Lung (tissue), 12 donors: ENCODE data around the gene TBC1D22B. TPM values are rescaled to one million over a fixed set of nuclear protein-coding genes. Genes with fewer than 3 reads are reported as not detected.

Experiments
- ATAC-seq: fragments of 200-7000 bp; cut with Tn5 transposase; one replicate; pipeline ENCODE4 v1.9.1; 2020; ENCODE audit warnings: moderate number of reproducible peaks; ENCODE audit not compliant: insufficient read depth, low FRiP score
- DNase-seq, 3 donors: peaks; one replicate each; pipeline ENCODE4 v3.0.0-alpha.2; 2013 to 2017
- H3K27ac ChIP-seq, 2 donors: one replicate each; pipeline ENCODE4 v1.5.1; 2013; ENCODE audit warnings: mild to moderate bottlenecking in 2 of 2, moderate library complexity in 2 of 2, control low read depth in 1 of 2, inconsistent platforms in 1 of 2, low read depth in 1 of 2, low read length in 1 of 2
- H3K27me3 ChIP-seq, 3 donors: one replicate each; pipeline ENCODE4 v1.5.1; 2013; ENCODE audit warnings: low read length in 2 of 3; ENCODE audit not compliant: control insufficient read depth in 3 of 3, insufficient read depth in 3 of 3
- H3K36me3 ChIP-seq, 4 donors: one replicate each; pipeline ENCODE4 v1.5.1; 2013; ENCODE audit warnings: low read length in 4 of 4, mild to moderate bottlenecking in 1 of 4, moderate library complexity in 1 of 4; ENCODE audit not compliant: control insufficient read depth in 4 of 4, insufficient read depth in 4 of 4
- H3K4me1 ChIP-seq, 5 donors: one replicate each; pipeline ENCODE4 v1.5.1; 2013; ENCODE audit warnings: low read length in 5 of 5, mild to moderate bottlenecking in 2 of 5, moderate library complexity in 1 of 5; ENCODE audit not compliant: control insufficient read depth in 5 of 5, insufficient read depth in 5 of 5
- H3K4me3 ChIP-seq: one replicate; pipeline ENCODE4 v1.5.1; 2013; ENCODE audit warnings: mild to moderate bottlenecking, control low read depth, moderate library complexity
- H3K9ac ChIP-seq, 2 donors: one replicate each; pipeline ENCODE4 v1.5.1; 2013; ENCODE audit warnings: low read length in 2 of 2, control low read depth in 1 of 2; ENCODE audit not compliant: insufficient read depth in 1 of 2
- H3K9me3 ChIP-seq, 4 donors: one replicate each; pipeline ENCODE4 v1.5.1; 2013; ENCODE audit warnings: low read length in 3 of 4, mild to moderate bottlenecking in 1 of 4, moderate library complexity in 1 of 4; ENCODE audit not compliant: control insufficient read depth in 4 of 4, insufficient read depth in 3 of 4
- WGBS, 2 donors: extraction: QIAGEN DNeasy Blood & Tissue Kit; methylation state at CpG; one replicate each; pipeline ENCODE4 v1.1.7; 2013; 5-methylcytosine and 5-hydroxymethylcytosine counted together
- polyA plus RNA-seq, 2 donors: library from polyadenylated mRNA; stranded (reverse); fragments of 200-250 nt; gene quantifications; one replicate each; pipeline ENCODE4 v1.2.1, GENCODE V29; 2013
- total RNA-seq, 2 donors: library from RNA; depleted of rRNA in 1 of 2; stranded (reverse); fragments of >200 nt in 1 of 2; gene quantifications; one replicate each; pipeline ENCODE4 v1.2.1, GENCODE V29; 2014 to 2021
- TF ChIP-seq, protein P1 (sequence below): IDR thresholded peaks from 2 replicates; pipeline ENCODE4 v1.5.1; 2012; ENCODE audit warnings: mild to moderate bottlenecking; ENCODE audit errors: control extremely low read depth, extremely low read depth
- donor health status: control.
- donor health status: control.
- donor health status: Bipolar disorder and iron deficiency.
- donor health status: healthy.
- donor health status: DM: yes; HTN: yes; CAD: no.

Gene TBC1D22B
- total and polyA plus RNA-seq, 4 donors: 6.8 to 9.7 (median 8.8) TPM

DNA sequence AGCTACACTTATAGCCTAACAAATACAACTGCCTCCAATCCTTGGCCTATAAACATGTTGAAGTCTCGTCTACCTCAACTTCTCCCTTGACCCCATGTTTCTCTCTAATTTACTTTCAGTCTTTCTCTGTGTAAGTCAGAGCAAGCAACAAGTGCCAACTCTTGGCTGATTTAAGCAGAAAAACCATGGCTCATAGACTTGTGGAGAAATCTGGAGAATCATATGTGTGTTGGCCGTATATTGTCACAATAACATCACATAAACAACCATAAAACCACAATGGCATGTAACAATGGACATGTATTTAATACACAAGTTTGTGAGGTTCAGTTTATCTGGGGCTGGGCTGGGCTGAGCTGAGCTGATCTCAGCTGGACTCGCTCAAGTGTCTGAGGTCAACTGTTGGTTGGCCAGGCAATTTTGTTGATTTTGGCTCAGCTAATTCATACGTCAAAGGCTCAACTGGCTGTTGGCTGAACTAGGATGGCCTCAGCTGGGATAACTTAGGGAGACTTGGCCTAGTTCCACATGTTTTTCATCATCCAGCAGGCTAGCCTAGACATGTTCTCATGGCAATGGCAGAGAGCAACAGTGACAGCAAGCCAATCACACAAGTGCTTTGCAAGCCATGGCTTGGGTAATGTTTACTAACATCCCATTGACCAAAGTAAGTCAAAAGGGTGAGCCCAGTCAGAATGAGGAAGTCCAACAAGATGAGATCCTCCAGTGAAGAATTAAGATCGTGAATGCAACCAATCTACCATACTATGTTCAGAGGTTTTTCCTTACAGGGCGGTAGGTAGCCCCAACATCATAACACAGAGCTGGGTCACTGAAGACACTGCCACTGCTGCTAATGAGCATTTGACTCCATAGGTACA, 12.9 kb upstream of the TBC1D22B start:
- peak overlapping the region; percentile 91 to 93 for H3K27ac ChIP-seq
- TF ChIP-seq, protein P1, sequence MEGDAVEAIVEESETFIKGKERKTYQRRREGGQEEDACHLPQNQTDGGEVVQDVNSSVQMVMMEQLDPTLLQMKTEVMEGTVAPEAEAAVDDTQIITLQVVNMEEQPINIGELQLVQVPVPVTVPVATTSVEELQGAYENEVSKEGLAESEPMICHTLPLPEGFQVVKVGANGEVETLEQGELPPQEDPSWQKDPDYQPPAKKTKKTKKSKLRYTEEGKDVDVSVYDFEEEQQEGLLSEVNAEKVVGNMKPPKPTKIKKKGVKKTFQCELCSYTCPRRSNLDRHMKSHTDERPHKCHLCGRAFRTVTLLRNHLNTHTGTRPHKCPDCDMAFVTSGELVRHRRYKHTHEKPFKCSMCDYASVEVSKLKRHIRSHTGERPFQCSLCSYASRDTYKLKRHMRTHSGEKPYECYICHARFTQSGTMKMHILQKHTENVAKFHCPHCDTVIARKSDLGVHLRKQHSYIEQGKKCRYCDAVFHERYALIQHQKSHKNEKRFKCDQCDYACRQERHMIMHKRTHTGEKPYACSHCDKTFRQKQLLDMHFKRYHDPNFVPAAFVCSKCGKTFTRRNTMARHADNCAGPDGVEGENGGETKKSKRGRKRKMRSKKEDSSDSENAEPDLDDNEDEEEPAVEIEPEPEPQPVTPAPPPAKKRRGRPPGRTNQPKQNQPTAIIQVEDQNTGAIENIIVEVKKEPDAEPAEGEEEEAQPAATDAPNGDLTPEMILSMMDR: no peak
- H3K9ac ChIP-seq: peak overlapping the region in 1 of 2 donors; percentile 24
- DNase-seq (peak; percentile 95 to 100 (median 100)), ATAC-seq (peak; percentile 56)
- no peak overlapping the region for H3K4me3 ChIP-seq
- WGBS, 2 donors: 51 to 66% methylated on average over 6 of the region's 6 CpGs
- no peaks in the 10 kb centered on the region for H3K27me3 ChIP-seq
- no peaks in the 10 kb centered on the region for H3K9me3 ChIP-seq
- H3K36me3 ChIP-seq: no peaks in the 10 kb centered on the region
- peaks cover 10 to 40% (median 23%) of the 10 kb centered on the region in 5 donors for H3K4me1 ChIP-seq

DNA sequence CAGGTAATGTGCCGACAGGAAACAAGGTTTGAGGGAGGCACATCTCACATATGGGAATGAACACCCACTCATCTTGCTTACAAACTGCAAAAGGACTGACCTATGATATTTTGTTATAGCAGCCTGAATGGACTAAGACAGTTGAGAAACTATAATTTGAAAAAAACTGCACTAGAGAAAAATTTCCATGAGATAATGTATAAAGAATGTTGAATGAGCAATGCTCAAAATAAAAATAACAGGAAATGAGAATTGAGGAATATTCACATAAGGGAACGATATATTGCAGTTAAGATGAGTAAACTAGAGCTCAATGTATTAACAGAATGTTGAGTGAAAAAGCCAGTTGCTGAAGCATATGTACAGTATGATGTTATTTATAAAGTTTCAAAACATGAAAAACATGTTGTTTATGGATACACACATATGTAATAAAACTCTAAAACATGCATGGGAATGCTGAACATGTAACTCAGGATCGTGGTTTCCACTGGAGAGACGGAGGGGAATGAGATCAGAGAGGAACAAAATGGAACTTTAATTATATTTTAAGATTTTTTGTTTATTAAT, 6.3 kb upstream of the TBC1D22B start:
- H3K36me3 ChIP-seq: no peaks in the 10 kb centered on the region
- H3K9me3 ChIP-seq: no peaks in the 10 kb centered on the region
- DNase-seq (no peak), ATAC-seq (no peak)
- H3K27ac ChIP-seq: no peak overlapping the region
- no peaks in the 10 kb centered on the region for H3K27me3 ChIP-seq
- 77 to 78% methylated on average over 4 of the region's 4 CpGs for WGBS, 2 donors
- no peak overlapping the region for H3K9ac ChIP-seq
- no peaks in the 10 kb centered on the region for H3K4me1 ChIP-seq
- TF ChIP-seq, protein P1: no peak
- no peak overlapping the region for H3K4me3 ChIP-seq

DNA sequence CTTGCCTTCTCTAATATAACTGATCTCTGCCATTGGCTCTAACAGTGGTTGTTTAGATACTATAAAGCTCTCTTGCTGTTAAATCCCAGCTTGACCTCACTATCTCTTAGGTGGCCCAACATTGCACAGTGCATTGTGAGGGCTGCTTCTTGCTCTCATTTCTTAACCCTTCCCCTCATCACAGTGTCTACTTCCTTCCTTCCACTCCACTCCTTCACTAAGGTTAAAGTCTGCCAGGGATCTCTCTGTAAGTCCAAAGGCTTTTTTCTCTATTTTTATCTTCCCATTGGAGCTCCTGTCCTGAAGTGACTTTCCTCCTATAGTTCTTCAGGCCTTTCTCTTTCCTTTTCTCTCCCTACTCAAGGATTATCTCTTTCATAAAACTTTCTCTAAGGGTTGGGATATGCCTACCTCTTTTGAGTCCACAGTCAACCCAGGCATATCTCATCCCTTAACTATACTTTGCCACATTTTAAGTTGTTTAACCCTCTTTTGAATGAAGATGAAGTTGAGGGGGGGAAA, 4.0 kb upstream of the TBC1D22B start:
- TF ChIP-seq, protein P1: no peak
- Histone ChIP-seq H3K9ac (no peak overlapping the region), H3K4me3 (no peak overlapping the region), H3K27me3 (no peaks in the 10 kb centered on the region), H3K4me1 (peaks cover 0 to 9% (median 3%) of the 10 kb centered on the region in 5 donors), H3K36me3 (peaks cover 0 to 4% (median 0%) of the 10 kb centered on the region in 4 donors), H3K9me3 (no peaks in the 10 kb centered on the region), H3K27ac (no peak overlapping the region)
- ATAC-seq (no peak), DNase-seq (no peak)
